Measurements from ENCODE around the gene F12.

Gene F12

GRCh38 chr5:177412603-177413233 lies 3.4 kb upstream of the F12 start:
- DNase-seq (ENCODE audit: low read depth): no peak

GRCh38 chr5:177410575-177410974 lies 1.2 kb upstream of the F12 start:
- no peak for DNase-seq (ENCODE audit: low read depth)

GRCh38 chr5:177405805-177406204 lies 3.6 kb downstream of the F12 start:
- no peak for DNase-seq (ENCODE audit: low read depth)

GRCh38 chr5:177405312-177405711 lies 4.1 kb downstream of the F12 start:
- DNase-seq (ENCODE audit: low read depth): no peak

GRCh38 chr5:177404641-177405179 lies 4.7 kb downstream of the F12 start:
- no peak for DNase-seq (ENCODE audit: low read depth)

GRCh38 chr5:177403792-177404640 lies 5.3 kb downstream of the F12 start:
- DNase-seq (ENCODE audit: low read depth): no peak

- no peak for DNase-seq (ENCODE audit: low read depth)
These were observed 6.1 kb downstream of the F12 start for GRCh38 chr5:177403102-177403791.

- no peak for DNase-seq (ENCODE audit: low read depth)
These were observed 6.9 kb downstream of the F12 start for GRCh38 chr5:177402271-177403043.

GRCh38 chr5:177399997-177400868 lies 9.1 kb downstream of the F12 start, which contains the start of gene PFN3:
PFN3 (minus strand) TSS chr5:177400661; CDS start chr5:177400576, 85 bp downstream.
- no peak for DNase-seq (ENCODE audit: low read depth)

- no peak for DNase-seq (ENCODE audit: low read depth)
These were observed 11.4 kb downstream of the F12 start for GRCh38 chr5:177397875-177398390.

GRCh38 chr5:177396807-177397206 lies 12.6 kb downstream of the F12 start:
- no peak for DNase-seq (ENCODE audit: low read depth)

GRCh38 chr5:177396078-177396477 lies 13.3 kb downstream of the F12 start:
- DNase-seq (ENCODE audit: low read depth): no peak

- DNase-seq (ENCODE audit: low read depth): no peak
These were observed 15.4 kb downstream of the F12 start for GRCh38 chr5:177393990-177394389.

GRCh38 chr5:177393206-177393765 lies 16.1 kb downstream of the F12 start:
- DNase-seq (ENCODE audit: low read depth): no peak

GRCh38 chr5:177392765-177393164 lies 16.6 kb downstream of the F12 start:
- no peak for DNase-seq (ENCODE audit: low read depth)

GRCh38 chr5:177390363-177391300 lies 18.7 kb downstream of the F12 start:
- DNase-seq (ENCODE audit: low read depth): no peak

- DNase-seq (ENCODE audit: low read depth): peak; percentile 71
These were observed 19.9 kb downstream of the F12 start for GRCh38 chr5:177389241-177390169.

GRCh38 chr5:177388521-177389052 lies 20.8 kb downstream of the F12 start:
- no peak for DNase-seq (ENCODE audit: low read depth)
